ENCODE measurements around the gene CCSER1.

Gene CCSER1

DNA sequence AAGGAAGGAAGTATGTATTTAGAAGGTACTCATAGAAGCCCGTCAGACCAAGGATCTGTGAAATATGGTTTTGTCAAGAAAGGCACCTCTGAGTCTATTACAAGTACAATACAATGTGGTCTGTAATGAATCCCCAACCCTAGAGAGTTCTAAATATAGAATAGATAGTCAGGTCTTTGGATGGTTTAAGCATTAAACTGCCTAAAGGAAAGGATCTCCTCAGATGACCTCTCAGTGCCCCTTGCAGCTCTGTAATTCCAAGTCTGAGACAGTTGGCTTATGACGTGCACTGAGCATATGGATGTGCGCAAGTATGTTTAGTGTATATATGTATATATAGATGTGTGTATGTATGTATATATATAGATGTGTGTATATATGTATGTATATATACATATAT, 62.0 kb downstream of the CCSER1 start:
- in situ Hi-C loops (cut with HindIII; ENCODE audit: low sequenced_read_pairs) = no loop called here

DNA sequence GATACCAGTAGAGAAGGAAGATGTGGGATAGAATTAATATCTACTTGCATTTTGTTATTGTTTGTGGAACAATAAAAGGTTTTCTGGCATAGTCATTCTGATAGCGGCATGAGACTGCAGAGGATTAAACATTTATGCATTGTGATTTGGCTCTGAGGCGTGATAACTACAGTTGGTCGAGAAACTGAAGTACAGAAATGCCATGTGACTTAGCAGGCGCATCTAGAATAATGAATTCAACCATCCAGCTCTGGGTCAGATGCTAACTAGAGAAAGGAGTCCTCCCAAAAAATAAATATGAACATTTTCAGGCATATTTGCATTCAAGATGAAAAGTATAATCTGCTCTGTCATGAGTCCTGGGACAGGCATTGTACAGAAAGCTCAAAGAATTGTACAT, 62.8 kb downstream of the CCSER1 start:
- in situ Hi-C loops (cut with HindIII; ENCODE audit: low sequenced_read_pairs) = no loop called here

DNA sequence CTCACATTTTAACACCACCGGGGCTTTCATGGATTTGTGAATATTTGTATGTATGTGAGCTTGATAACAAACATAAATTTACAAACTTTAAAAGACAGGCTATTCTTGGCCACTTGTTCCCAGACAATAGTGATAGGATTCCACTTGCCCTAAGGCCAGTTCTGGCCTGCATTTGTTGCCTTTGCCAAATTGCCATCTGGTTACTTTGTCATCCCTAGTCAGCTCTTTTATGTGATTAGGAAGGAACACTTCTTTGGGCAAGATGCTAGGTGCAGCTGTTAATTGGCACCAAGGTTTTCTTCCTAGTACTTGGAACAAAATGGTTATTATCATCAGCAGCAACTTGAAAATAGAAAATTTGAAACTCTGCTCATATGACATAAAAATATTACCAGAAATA, 63.3 kb downstream of the CCSER1 start:
- in situ Hi-C loops (cut with HindIII; ENCODE audit: low sequenced_read_pairs) = no loop called here

DNA sequence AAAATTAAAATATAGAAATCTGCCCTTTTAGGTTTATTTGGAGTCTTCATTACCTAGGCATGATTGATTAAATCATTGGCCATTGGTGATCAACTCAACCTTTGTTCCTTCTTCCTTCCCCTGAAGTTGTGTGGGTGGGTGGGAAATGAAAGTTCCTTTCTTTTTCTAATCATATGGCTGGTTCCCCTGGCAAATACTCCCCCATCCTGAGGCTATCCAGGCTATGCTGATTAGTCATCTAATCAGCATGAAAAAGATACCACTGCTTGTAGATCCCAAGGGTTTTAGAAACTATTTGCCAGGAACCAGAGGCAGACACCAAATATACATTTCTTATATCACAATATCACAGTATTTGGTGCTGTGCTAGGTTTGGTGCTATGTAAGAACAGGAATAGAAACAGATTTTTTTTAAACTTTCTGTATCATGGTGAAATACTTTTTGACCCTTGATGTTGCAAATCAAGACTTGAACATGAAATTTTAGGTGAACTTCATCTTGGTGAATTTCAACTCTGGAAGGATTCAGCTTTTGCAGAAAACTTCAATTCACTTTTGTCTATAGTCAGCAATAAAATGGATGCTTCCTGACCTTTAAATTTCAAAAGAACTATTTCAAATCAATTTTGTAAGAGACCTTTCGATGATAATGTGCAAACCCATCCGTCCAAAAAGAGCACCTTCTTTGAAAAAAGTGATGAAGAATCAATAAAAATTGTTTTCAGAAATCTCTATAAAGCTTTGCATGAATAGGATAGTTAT, 71.1 kb downstream of the CCSER1 start:
- in situ Hi-C loops (cut with HindIII; ENCODE audit: low sequenced_read_pairs) = no loop called here

DNA sequence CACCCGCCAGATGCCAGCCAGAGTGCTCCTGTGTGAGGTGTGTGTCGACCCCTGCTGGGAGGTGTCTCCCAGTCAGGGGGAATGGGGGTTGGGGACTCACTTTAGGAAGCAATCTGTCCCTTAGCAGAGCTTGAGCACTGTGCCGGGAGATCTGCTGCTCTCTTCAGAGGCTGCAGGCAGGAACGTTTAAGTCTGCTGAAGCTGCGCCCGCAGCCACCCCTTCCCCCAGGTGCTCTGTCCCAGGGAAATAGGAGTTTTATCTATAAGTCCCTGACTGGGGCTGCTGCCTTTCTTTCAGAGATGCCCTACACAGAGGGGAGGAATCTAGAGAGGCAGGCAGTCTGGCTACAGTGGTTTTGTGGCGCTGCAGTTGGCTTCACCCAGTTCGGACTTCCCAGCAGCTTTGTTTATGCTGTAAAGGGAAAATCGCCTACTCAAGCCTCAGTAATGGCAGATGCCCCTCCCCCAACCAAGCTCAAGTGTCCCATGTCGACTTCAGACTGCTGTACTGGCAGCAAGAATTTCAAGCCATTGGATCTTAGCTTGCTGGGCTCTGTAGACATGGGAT, 80.8 kb downstream of the CCSER1 start:
- in situ Hi-C loops (cut with HindIII; ENCODE audit: low sequenced_read_pairs) = no loop called here

DNA sequence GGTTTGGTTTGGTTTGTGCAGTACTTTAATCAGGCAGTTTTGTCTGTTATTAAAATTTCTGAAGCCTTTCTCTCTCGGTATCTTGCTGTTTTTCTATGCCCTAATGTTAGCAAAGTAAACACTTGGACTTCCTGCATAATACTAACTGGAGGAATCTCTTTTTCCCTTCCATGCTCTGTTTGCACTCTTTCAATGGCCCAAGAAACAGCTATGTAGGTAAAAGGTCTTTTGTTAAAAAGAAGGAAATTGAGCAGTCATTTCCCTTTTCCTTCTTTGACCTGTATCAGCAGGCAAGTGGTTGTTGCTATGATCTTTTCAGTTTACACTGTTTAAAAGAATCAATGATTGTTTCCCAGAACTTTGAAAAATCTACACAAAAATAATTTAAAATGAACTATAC, 82.7 kb downstream of the CCSER1 start:
- in situ Hi-C loops (cut with HindIII; ENCODE audit: low sequenced_read_pairs) = no loop called here

DNA sequence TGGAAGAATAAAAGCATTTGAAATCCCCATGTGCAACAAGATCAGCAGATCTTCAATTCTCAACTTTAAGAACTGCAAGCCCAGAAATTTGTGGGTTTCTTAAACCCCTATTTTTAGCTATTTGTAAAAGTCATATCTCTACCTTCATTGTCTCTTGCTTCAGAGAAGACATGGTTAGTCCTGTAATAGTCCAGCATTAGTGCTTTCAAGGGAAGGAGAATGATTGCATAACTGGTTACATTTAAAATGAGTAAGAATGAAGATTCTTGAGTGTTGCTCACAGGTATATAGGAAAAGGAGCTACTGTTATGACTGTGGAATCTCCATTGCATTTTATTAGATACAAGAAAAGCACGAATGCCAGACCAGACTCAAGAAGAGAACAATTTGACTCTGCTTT, 84.0 kb downstream of the CCSER1 start:
- in situ Hi-C loops (cut with HindIII; ENCODE audit: low sequenced_read_pairs) = no loop called here

DNA sequence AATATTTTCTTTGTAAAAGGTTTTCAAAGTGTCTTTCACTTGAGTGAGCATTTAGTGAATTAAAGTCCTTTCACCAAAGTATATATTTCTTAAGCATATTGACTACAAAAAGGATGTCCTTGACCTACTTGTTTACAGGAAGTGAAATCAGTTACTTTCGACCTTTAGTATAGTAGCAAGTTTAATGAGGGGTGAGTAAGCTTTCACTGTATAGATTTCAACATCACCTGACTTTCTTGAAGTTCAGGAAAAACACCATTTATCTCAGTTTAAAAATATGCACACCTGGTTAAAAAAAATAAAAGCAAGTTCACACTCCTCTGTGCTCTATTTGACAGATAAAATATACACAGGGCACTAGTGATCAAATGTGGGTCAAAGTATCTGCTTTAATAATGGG, 88.1 kb downstream of the CCSER1 start:
- in situ Hi-C loops (cut with HindIII; ENCODE audit: low sequenced_read_pairs) = no loop called here

DNA sequence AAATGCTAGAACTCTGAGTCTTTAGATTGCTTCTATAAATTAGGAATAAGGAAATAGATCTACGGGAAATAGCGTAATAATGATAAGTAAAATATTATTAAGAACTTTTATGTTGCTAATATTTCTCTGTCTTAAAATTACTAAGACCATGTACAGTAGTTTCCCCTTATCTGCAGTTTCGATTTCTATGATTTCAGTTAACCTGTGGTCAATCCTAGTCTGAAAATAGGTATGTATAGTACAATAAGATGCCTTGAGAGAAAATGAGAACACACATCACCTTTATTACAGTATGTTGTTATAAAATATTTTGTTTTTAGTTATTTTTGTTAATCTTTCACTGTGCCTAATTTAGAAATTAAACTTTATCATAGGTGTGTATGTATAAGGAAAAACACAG, 92.6 kb downstream of the CCSER1 start:
- in situ Hi-C loops (cut with HindIII; ENCODE audit: low sequenced_read_pairs) = no loop called here

DNA sequence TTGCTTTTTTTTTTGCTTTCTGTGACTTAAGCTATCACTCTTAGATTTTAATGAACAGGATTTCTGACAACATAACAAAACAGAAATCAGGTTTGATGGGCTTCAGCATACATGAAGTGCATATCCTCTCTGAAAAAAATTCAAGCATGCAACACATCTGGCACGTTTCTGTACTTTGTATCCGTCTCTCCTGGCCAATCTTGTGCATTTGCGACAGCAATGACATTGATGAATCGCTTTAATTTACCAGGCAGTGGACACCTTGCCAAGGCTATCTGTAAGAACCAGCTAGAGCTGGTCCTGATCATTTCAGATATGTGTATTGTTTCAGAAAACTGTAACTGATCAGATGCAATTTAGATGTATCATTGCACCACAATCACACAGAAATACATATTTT, 93.3 kb downstream of the CCSER1 start:
- in situ Hi-C loops (cut with HindIII; ENCODE audit: low sequenced_read_pairs) = no loop called here

DNA sequence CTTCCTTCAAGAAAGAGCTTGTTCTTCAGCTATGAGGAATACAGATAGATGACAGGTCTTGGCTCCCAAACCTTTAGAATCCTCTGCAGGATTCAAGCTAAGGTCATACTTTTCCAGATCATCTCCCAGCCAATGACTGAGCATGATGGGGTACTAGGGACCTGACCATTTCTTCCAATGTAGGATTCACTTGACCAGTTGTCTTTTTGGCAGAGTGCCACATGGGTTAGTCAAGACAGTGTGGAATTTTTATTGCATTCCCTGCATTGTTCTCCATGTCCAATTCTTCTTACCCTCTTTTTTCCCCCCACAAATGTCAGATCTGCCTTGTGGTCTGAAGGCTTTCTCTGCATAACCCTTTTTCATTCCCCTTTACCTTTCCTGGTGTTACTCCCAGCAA, 99.5 kb downstream of the CCSER1 start:
- in situ Hi-C loops (cut with HindIII; ENCODE audit: low sequenced_read_pairs) = no loop called here

DNA sequence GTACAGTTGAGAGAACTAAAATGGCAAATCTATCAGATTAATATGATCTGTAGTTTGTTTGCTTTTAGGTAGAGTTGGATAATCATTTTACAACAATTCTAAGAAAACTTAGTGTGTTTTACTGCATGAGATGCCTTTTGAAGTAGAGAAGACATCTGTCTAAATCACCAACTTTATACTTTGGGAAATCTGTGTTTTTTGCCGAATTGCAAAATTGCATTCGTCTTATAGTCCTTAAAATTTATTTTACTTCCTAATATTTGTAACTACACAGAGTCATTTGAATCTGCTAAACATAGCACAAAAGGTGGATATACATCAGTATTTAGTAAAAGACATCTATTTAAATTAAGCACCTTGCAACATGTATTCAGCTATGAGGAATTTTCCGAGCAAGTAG, 100.0 kb downstream of the CCSER1 start:
- in situ Hi-C loops (cut with HindIII; ENCODE audit: low sequenced_read_pairs) = no loop called here

DNA sequence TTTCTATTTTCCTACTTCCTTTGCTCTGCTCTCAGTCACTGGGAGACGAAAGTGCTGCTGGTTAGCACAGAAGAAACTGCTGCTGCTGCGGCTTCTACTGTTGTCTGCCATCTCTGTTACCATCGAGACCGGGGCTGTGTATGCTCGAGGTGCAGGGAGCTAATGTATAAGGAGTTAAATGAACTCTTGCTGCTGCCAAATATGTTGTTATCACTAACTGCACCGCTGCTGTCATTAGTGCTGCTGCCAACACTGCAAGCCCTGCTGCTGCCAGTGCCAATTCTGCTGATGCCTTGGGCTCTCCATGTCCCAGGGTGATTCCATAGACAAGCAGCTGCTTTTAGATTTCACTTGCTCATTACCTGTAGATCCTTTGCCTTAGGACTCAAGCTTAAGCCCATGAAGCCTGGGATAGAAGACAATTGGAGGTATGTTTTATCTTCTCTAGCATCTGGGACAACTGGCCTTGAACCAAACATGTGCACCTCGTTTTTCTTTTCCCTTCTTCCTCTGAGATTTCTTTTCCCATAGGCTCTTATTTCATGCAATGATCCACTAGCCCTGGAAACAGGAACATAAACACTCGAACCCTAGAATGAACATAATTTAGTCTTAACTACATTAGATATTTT, 107.8 kb downstream of the CCSER1 start:
- in situ Hi-C loops (cut with HindIII; ENCODE audit: low sequenced_read_pairs) = no loop called here

DNA sequence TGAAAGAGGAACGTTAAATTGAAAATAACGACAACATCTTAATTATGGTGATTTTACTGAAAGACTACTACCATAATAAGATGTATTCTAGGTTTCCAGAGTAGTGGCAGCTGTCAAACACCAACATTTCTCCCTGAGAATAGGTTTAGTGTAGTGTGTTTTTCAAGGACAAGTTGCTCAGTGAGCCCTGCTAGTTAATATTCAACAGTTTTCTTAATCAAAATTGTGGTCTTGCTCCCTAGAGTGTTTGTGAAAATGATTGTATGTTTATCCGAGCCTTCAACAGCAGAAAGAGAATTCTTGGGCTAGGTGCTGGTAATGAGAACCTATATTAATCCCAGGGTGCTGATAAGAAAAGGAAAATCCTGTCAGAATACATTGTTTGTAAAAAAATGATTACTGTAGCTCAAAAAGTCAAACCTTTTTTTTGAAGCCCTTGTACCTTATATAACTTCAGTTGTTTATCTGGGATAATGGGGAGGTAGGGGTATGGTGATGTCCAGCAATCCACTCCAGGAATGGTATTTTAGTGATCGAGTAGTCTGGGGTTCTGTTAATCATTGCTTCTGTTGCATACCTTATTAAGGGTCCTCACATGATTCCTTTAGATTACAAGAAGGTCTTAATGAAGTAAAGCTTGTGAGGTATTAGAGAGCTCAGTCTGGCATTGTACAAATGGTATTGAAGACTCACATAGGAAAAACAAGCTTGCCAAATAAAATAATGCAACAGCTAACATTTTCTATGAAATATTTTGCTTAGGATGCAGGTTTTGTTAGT, 110.7 kb downstream of the CCSER1 start:
- in situ Hi-C loops (cut with HindIII; ENCODE audit: low sequenced_read_pairs) = no loop called here

DNA sequence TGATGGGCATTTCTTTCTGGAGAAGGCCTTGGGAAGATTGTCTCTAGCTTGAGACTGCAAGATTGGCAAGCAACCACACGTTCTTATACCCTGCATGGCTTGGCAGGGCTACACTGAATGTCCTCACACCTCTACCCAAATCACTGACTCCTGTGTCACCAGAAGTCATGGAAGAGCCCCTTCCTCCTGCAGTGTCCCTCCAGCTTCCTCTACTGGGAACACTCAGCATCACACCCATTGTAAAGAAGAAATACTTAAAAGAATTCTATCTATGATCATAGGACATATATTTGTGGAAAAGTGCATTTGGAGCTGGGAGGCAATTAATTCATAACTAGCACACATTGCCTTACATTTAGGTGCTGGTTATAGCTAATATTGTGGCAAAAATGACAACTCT, 113.1 kb downstream of the CCSER1 start:
- in situ Hi-C loops (cut with HindIII; ENCODE audit: low sequenced_read_pairs) = no loop called here

DNA sequence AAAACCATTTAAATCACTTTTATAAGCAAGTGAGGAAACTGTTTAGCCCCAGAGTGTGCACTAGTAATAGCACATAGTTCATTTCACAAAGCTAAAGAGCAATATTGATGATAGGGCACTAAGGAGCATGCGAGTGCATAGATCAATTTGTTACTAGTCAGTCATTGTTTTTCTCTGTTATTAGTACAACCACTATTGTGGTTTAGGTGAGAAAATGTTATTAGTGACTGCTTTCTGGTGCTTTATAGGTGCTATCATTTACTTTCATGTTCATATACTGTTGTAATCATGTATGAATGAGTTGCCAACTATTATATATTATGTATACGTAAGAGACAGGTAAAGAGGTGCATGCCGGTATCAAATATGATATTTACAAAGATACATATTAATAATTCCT, 113.8 kb downstream of the CCSER1 start:
- in situ Hi-C loops (cut with HindIII; ENCODE audit: low sequenced_read_pairs) = no loop called here

DNA sequence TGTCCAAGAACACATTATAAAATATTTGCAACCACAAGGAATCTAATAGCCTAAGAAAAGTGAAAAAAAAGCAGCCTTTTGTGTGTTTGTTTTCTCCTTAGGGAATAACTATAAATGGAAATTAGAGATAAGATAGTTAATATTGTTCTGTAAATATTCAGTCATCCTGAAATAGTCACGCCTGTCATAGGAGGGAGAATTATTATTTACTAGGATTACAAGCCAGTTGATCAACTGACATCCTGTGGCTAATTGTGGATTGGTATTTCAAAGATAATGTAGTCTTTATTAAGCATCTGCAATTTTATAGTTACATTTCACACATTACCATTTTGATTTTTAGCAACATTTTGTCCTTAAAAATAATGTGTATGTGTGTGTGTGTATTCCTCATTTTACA, 118.6 kb downstream of the CCSER1 start:
- in situ Hi-C loops (cut with HindIII; ENCODE audit: low sequenced_read_pairs) = no loop called here

DNA sequence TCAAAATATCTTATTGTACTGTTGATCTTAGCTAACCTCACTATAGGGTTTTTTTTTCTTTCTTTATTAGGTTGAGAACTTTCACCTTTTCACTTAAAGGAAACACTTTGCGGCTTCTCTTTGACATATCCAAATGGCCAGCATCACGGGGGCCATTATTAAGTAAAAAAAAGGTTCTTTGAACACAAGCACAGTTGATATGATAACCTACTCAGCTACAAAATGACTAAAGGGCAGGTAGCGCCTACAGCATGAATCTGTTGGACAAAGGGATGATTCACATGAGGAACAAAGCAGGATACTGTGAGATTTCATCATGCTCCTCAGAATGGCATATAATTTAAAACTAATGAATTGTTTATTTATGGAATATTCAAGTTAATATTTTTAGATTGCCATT, 119.6 kb downstream of the CCSER1 start:
- in situ Hi-C loops (cut with HindIII; ENCODE audit: low sequenced_read_pairs) = no loop called here

DNA sequence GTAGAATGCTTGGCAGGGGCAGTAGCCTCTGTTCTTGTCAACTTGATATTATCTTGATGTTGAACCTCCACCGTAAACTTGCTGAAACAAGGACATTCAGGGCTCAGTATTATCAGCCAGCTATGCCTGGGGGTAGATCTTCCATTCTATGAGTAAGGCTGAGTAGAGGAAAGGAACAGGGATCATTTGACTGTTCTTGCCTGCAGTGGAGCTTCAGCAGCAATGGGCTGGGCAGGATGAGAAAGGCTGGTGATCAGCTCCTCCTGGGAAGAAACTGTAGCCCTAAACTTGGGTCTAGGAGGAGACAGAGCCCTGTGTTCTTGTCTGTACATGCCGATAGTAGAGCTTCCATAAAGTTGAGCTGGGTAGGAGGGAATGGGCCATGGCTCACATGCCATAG, 127.2 kb downstream of the CCSER1 start:
- in situ Hi-C loops (cut with HindIII; ENCODE audit: low sequenced_read_pairs) = no loop called here

DNA sequence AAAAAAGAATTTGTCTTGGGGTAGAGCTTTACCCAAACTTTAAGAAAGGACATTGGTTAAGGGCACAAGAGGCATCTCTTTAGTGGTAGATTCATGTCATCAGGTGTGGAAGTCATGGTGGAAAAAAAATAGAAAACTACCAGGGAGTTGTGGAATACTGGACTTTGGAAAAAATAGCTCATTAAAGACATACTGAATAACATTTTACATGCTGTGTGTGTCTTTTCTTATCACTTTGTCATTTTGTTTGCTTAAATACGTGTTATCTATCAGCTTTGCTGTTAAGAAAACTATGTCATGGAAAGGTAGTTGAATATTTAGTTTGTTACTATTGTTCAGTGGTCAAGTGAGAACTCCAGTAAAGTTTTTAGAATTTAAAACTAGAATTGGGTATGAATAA, 147.0 kb downstream of the CCSER1 start:
- in situ Hi-C loops (cut with HindIII; ENCODE audit: low sequenced_read_pairs) = no loop called here

DNA sequence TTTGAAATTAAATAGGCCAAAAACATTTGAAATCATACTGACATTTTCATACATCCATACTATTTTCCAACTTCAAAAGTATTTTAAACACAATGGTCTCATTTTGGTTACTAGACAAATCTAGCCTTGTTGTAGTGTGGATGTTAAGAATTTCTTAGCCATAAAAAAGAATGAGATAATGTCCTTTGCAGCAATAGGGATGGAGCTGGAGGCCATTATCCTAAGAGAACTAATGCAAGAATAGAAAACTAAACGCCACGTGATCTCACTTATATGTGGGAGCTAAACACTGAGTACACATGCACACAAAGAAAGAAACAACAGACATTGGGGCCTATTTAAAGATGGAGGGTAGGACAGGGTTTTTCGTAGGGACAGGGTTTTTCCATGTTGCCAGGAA, 153.8 kb downstream of the CCSER1 start:
- in situ Hi-C loops (cut with HindIII; ENCODE audit: low sequenced_read_pairs) = no loop called here

All from endothelial cell of hepatic sinusoid (primary cell).